ENCODE data around the gene ETV4. TPM values are rescaled to one million over a fixed set of nuclear protein-coding genes. Genes with fewer than 3 reads are reported as not detected.

Gene ETV4
- total and polyA plus RNA-seq, 2 donors (not counting 1 experiment from before 2014, with no cell fraction given) = 0.33 to 1.8 TPM

DNA sequence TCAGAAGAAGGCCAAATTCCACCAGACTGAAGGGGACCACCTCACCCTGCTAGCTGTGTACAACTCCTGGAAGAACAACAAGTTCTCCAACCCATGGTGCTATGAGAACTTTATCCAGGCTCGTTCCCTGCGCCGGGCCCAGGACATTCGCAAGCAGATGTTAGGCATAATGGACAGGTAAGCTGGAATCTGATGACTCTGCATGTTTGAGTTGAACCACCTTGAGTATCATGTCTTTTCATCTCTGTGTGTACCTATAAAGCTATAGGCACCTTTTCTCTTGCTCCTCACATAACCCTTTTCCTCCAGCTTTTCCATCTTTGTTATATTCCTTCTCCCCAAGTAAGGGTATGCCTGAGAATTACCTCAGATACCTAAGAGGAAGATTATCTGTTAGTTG, 24.8 kb downstream of the ETV4 start:
- Histone ChIP-seq H3K36me3 (ENCODE audit: control insufficient read depth, insufficient read depth, low read length) (peaks cover 20% of the 10 kb centered on the region), H3K27me3 (ENCODE audit: control insufficient read depth, insufficient read depth, low read length) (no peaks in the 10 kb centered on the region), H3K4me1 (ENCODE audit: control insufficient read depth, extremely low read depth, insufficient read depth, low read length) (no peaks in the 10 kb centered on the region), H3K9ac (ENCODE audit: insufficient read depth, low read length) (no peak overlapping the region), H3K4me2 (ENCODE audit: extremely low read depth, insufficient read depth, low read length) (no peak overlapping the region), H3K27ac (ENCODE audit: insufficient read depth, low read length) (no peak overlapping the region), H4K20me1 (ENCODE audit: control insufficient read depth, extremely low read depth, insufficient read depth, low read length) (no peaks in the 10 kb centered on the region), H3K4me3 (replicated peaks in 1 of 4; ENCODE audit: control extremely low read depth in 1 of 4, insufficient read depth in 1 of 4, low read depth in 3 of 4, low read length in 4 of 4) (no peak overlapping the region), H3K79me2 (ENCODE audit: control insufficient read depth, insufficient read depth, low read length) (no peaks in the 10 kb centered on the region), H3K9me3 (ENCODE audit: control insufficient read depth, insufficient read depth, low read depth, low read length) (no peaks in the 10 kb centered on the region), H2AFZ (ENCODE audit: low read length) (no peak overlapping the region)
- TF ChIP-seq CTCF (conservative IDR thresholded peaks at IDR 0.05 in 1 of 2, IDR thresholded peaks at IDR 0.05 in 1 of 2; ENCODE audit: low read depth in 1 of 2, low read length in 2 of 2) = no peak
- no peak for TF ChIP-seq EZH2 (IDR thresholded peaks at IDR 0.05; ENCODE audit: low read length, missing control alignments)
- DNase-seq (ENCODE audit: low read depth in 2 of 2) = no peak

DNA sequence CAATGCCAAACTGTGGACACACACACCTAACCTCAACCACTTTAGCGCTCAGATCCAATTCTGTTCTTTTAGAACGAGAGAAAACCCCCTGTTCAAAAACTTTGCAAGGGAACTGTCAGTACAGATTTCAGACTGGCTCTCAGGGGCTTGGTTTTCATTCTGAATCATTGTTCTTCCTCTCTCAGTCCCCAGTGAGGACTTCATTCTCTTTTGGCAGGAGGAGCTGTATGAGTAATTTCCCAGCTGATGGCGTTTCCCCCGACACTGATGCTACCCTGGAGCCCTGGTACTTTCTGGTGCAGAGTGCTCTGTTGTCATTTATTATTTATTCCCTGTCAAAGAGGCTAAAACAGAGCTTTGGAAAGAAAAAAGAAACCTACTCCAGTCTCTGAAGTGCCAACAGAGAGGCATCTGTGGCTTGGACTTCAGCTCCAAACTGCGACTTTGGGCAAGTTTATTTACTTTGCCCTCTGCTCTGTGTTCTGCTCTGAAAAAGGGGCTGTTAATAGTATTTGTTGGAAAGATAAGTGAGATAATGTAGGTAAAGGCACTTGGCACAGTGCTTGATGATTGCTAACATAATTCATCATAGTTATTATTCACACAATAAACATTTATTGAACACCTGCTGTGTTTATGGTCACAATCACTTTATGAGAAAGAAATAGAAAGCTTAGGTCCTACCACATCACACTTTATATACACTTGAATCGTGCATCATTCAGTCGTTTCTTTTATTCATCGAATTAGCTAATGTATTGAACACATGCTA, 28.3 kb downstream of the ETV4 start:
- Histone ChIP-seq H3K4me2 (ENCODE audit: extremely low read depth, insufficient read depth, low read length) (no peak overlapping the region), H3K79me2 (ENCODE audit: control insufficient read depth, insufficient read depth, low read length) (no peaks in the 10 kb centered on the region), H3K36me3 (ENCODE audit: control insufficient read depth, insufficient read depth, low read length) (peaks cover 17% of the 10 kb centered on the region), H3K9me3 (ENCODE audit: control insufficient read depth, insufficient read depth, low read depth, low read length) (no peaks in the 10 kb centered on the region), H3K9ac (ENCODE audit: insufficient read depth, low read length) (no peak overlapping the region), H3K27ac (ENCODE audit: insufficient read depth, low read length) (no peak overlapping the region), H4K20me1 (ENCODE audit: control insufficient read depth, extremely low read depth, insufficient read depth, low read length) (no peaks in the 10 kb centered on the region), H2AFZ (ENCODE audit: low read length) (no peak overlapping the region), H3K27me3 (ENCODE audit: control insufficient read depth, insufficient read depth, low read length) (no peaks in the 10 kb centered on the region), H3K4me1 (ENCODE audit: control insufficient read depth, extremely low read depth, insufficient read depth, low read length) (no peaks in the 10 kb centered on the region), H3K4me3 (replicated peaks in 1 of 4; ENCODE audit: control extremely low read depth in 1 of 4, insufficient read depth in 1 of 4, low read depth in 3 of 4, low read length in 4 of 4) (no peak overlapping the region)
- TF ChIP-seq EZH2 (IDR thresholded peaks at IDR 0.05; ENCODE audit: low read length, missing control alignments) (no peak), CTCF (conservative IDR thresholded peaks at IDR 0.05 in 1 of 2, IDR thresholded peaks at IDR 0.05 in 1 of 2; ENCODE audit: low read depth in 1 of 2, low read length in 2 of 2) (no peak)
- DNase-seq (ENCODE audit: low read depth in 2 of 2) = peak; percentile 39 to 63

- H3K79me2 ChIP-seq (ENCODE audit: control insufficient read depth, insufficient read depth, low read length) = no peaks in the 10 kb centered on the region
- H3K27ac ChIP-seq (ENCODE audit: insufficient read depth, low read length) = peak overlapping the region; percentile 7
- no peak overlapping the region for H3K9ac ChIP-seq (ENCODE audit: insufficient read depth, low read length)
- H4K20me1 ChIP-seq (ENCODE audit: control insufficient read depth, extremely low read depth, insufficient read depth, low read length) = no peaks in the 10 kb centered on the region
- no peaks in the 10 kb centered on the region for H3K9me3 ChIP-seq (ENCODE audit: control insufficient read depth, insufficient read depth, low read depth, low read length)
- peaks cover 17% of the 10 kb centered on the region for H3K36me3 ChIP-seq (ENCODE audit: control insufficient read depth, insufficient read depth, low read length)
- H3K4me3 ChIP-seq (replicated peaks in 1 of 4; ENCODE audit: control extremely low read depth in 1 of 4, insufficient read depth in 1 of 4, low read depth in 3 of 4, low read length in 4 of 4) = no peak overlapping the region
- peak in 1 of 2 donors; percentile 38 for DNase-seq (ENCODE audit: low read depth in 2 of 2)
- no peak overlapping the region for H2AFZ ChIP-seq (ENCODE audit: low read length)
- H3K27me3 ChIP-seq (ENCODE audit: control insufficient read depth, insufficient read depth, low read length) = no peaks in the 10 kb centered on the region
- TF ChIP-seq EZH2 (IDR thresholded peaks at IDR 0.05; ENCODE audit: low read length, missing control alignments) (no peak), CTCF (conservative IDR thresholded peaks at IDR 0.05 in 1 of 2, IDR thresholded peaks at IDR 0.05 in 1 of 2; ENCODE audit: low read depth in 1 of 2, low read length in 2 of 2) (no peak)
- H3K4me2 ChIP-seq (ENCODE audit: extremely low read depth, insufficient read depth, low read length) = no peak overlapping the region
- no peaks in the 10 kb centered on the region for H3K4me1 ChIP-seq (ENCODE audit: control insufficient read depth, extremely low read depth, insufficient read depth, low read length)
These were observed 29.0 kb downstream of the ETV4 start for GRCh38 chr17:43517161-43517560.

All from fibroblast of lung (primary cell).